Suprapubic skin (tissue), 3 donors: ENCODE results near the gene FOXL3.

Experiments used
- POLR2AphosphoS5 ChIP-seq, 3 donors: sonication (generic); formaldehyde crosslinking; IDR thresholded peaks; one replicate each; pipeline ENCODE4 v1.6.1; 2017; ENCODE audit warnings: antibody characterized with exemption in 3 of 3
- TF ChIP-seq, protein P1 (sequence below), 2 donors: fragments of 200-600 bp in 1 of 2; fragments of 450-650 bp in 1 of 2; sonication (generic) in 1 of 2; IDR thresholded peaks; one replicate each; pipeline ENCODE4 v1.5.1; 2016 to 2019; ENCODE audit warnings: antibody characterized with exemption in 2 of 2, mild to moderate bottlenecking in 1 of 2, moderate library complexity in 1 of 2

DNA sequence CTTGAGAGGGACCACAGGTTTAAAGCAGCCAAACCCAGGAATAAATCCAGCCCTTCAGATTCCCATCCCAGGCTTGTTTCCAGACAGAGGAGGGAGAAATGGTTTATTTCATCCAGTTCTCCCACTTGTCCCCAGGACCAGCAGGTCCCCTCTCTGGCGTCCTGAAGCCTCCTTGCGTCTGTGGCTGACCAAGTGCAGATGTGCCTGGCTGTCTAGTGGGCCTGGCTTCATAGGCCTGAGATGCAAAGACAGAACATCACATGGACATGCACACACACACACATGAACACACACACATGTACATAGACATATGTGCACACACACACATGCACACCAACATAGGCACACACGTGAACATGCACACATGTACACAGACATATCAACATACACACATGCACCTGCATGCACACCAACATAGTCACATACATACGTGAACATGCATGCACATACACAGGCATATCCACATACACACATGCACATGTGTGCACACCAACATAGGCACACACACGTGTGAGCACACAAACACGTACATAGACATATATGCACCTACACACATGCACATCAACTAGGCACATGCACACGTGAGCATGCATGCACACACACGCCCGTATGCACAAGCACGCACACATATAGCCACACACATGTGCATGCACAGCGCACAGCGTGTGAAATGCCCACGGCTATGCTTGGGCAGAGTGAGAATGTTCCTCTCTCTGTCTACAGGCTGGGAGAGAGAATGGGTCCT lies 10.7 kb downstream of the FOXL3 start:
- no peak for TF ChIP-seq POLR2AphosphoS5 (IDR thresholded peaks at IDR 0.05)
- TF ChIP-seq, protein P1, sequence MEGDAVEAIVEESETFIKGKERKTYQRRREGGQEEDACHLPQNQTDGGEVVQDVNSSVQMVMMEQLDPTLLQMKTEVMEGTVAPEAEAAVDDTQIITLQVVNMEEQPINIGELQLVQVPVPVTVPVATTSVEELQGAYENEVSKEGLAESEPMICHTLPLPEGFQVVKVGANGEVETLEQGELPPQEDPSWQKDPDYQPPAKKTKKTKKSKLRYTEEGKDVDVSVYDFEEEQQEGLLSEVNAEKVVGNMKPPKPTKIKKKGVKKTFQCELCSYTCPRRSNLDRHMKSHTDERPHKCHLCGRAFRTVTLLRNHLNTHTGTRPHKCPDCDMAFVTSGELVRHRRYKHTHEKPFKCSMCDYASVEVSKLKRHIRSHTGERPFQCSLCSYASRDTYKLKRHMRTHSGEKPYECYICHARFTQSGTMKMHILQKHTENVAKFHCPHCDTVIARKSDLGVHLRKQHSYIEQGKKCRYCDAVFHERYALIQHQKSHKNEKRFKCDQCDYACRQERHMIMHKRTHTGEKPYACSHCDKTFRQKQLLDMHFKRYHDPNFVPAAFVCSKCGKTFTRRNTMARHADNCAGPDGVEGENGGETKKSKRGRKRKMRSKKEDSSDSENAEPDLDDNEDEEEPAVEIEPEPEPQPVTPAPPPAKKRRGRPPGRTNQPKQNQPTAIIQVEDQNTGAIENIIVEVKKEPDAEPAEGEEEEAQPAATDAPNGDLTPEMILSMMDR (IDR thresholded peaks at IDR 0.05): no peak
